ACC112 (cell line): Measurements from ENCODE around the gene ABCC8.

Experiments
- H2AFZ ChIP-seq: fragments of 200-600 bp; sonication (generic); one replicate; pipeline ENCODE4 v1.6.0; 2017; ENCODE audit warnings: antibody characterized with exemption, low read length; ENCODE audit not compliant: unreplicated experiment
- H3K27ac ChIP-seq: fragments of 200-600 bp; sonication (generic); 2 replicates; pipeline ENCODE4 v1.5.1; 2014; ENCODE audit warnings: low read depth, mild to moderate bottlenecking, antibody characterized with exemption, low read length, moderate library complexity
- H3K27me3 ChIP-seq: fragments of 200-600 bp; sonication (generic); 2 replicates; pipeline ENCODE4 v1.6.1; 2014; ENCODE audit warnings: mild to moderate bottlenecking, antibody characterized with exemption, low read length, moderate library complexity, mixed read lengths; ENCODE audit not compliant: insufficient read depth
- H3K36me3 ChIP-seq: fragments of 200-600 bp; sonication (generic); 2 replicates; pipeline ENCODE4 v1.6.1; 2016; ENCODE audit warnings: mild to moderate bottlenecking, antibody characterized with exemption, low read length, moderate library complexity, mixed read lengths; ENCODE audit not compliant: insufficient read depth
- H3K4me1 ChIP-seq: fragments of 200-600 bp; sonication (generic); one replicate; pipeline ENCODE4 v1.6.1; 2016; ENCODE audit warnings: low read length, mixed read lengths; ENCODE audit not compliant: insufficient read depth, unreplicated experiment, control insufficient read depth
- H3K4me3 ChIP-seq: fragments of 200-600 bp; sonication (generic); 2 replicates; pipeline ENCODE4 v1.5.1; 2014; ENCODE audit warnings: mild to moderate bottlenecking, low read depth, low read length
- H3K79me2 ChIP-seq: fragments of 200-600 bp; sonication (generic); one replicate; pipeline ENCODE4 v1.6.0; 2016; ENCODE audit warnings: low read length; ENCODE audit not compliant: control insufficient read depth, unreplicated experiment, insufficient read depth

ABCC8 gene

GRCh38 chr11:17488563-17488962 lies 11.9 kb upstream of the ABCC8 start:
- Histone ChIP-seq H3K4me3 (no peak overlapping the region), H3K27ac (no peak overlapping the region), H3K4me1 (no peaks in the 10 kb centered on the region), H3K79me2 (no peaks in the 10 kb centered on the region), H3K27me3 (peaks cover 86% of the 10 kb centered on the region), H3K36me3 (no peaks in the 10 kb centered on the region), H2AFZ (no peak overlapping the region)

DNA sequence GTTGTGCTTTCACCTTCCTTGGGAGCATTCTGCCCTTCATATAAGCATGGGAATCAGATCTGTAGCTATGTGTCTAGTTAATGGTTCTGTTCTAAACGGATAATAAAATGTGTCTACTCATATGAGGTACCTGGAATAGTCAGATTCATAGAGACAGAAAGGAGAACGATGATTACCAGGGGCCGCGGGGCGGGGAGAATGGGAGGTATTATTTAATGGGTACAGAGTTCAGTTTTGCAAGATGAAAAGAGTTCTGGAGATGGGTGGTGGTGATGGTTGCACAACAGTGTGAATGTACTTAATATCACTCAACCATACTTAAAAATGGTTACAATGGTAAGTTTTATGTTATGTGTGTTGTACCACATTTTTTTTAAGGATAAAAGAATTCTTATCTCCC lies 10.0 kb upstream of the ABCC8 start:
- no peak overlapping the region for H3K27ac ChIP-seq
- H3K36me3 ChIP-seq, result no peaks in the 10 kb centered on the region
- H3K79me2 ChIP-seq, result no peaks in the 10 kb centered on the region
- no peak overlapping the region for H2AFZ ChIP-seq
- H3K4me3 ChIP-seq, result no peak overlapping the region
- H3K4me1 ChIP-seq, result no peaks in the 10 kb centered on the region
- peaks cover 67% of the 10 kb centered on the region for H3K27me3 ChIP-seq

GRCh38 chr11:17483505-17483904 lies 6.9 kb upstream of the ABCC8 start:
- H3K36me3 ChIP-seq, result no peaks in the 10 kb centered on the region
- H3K4me3 ChIP-seq, result no peak overlapping the region
- no peaks in the 10 kb centered on the region for H3K79me2 ChIP-seq
- H3K27me3 ChIP-seq, result peaks cover 64% of the 10 kb centered on the region
- no peak overlapping the region for H2AFZ ChIP-seq
- H3K27ac ChIP-seq, result no peak overlapping the region
- no peaks in the 10 kb centered on the region for H3K4me1 ChIP-seq

GRCh38 chr11:17481905-17482304 lies 5.3 kb upstream of the ABCC8 start:
- no peak overlapping the region for H3K27ac ChIP-seq

GRCh38 chr11:17479284-17480214 lies 2.9 kb upstream of the ABCC8 start:
- Histone ChIP-seq H3K79me2 (no peaks in the 10 kb centered on the region), H2AFZ (no peak overlapping the region), H3K4me3 (peak overlapping the region; percentile 48; the same call in 1 of the 2 replicates), H3K36me3 (no peaks in the 10 kb centered on the region), H3K4me1 (no peaks in the 10 kb centered on the region), H3K27me3 (peaks cover 70% of the 10 kb centered on the region), H3K27ac (no peak overlapping the region)

More at GRCh38 chr11:17481905-17482304, 5.3 kb upstream of the ABCC8 start:
- Histone ChIP-seq H3K27me3 (peaks cover 67% of the 10 kb centered on the region), H3K4me3 (no peak overlapping the region), H3K79me2 (no peaks in the 10 kb centered on the region), H2AFZ (no peak overlapping the region), H3K4me1 (no peaks in the 10 kb centered on the region), H3K36me3 (no peaks in the 10 kb centered on the region)

GRCh38 chr11:17478070-17478469 lies 1.4 kb upstream of the ABCC8 start:
- Histone ChIP-seq H3K4me1 (no peaks in the 10 kb centered on the region), H3K4me3 (no peak overlapping the region), H3K36me3 (no peaks in the 10 kb centered on the region), H3K27me3 (peaks cover 81% of the 10 kb centered on the region), H3K79me2 (no peaks in the 10 kb centered on the region), H2AFZ (no peak overlapping the region), H3K27ac (no peak overlapping the region)

DNA sequence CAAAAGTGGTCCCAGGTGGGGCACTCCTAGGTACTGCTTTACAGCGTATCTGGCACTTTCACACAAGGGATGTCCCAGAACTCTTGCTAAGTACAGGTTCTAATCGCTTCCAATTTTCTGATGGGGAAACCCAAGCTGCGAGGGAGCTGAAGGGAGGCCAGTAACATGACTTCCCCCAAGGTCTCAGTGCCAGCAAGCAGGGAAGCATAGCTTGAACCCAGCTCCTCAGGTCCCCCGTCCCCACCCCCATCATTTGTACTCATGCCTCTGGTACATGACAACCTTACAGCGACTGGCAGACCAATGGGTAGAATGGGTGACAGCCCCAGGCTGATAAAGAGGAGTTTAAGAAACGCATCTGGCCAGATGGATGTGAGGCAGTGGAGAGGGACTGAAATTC lies 716 bp upstream of the ABCC8 start:
- H3K27ac ChIP-seq, result no peak overlapping the region
- no peak overlapping the region for H3K4me3 ChIP-seq
- no peaks in the 10 kb centered on the region for H3K36me3 ChIP-seq
- H3K4me1 ChIP-seq, result no peaks in the 10 kb centered on the region
- no peaks in the 10 kb centered on the region for H3K79me2 ChIP-seq
- peaks cover 88% of the 10 kb centered on the region for H3K27me3 ChIP-seq
- no peak overlapping the region for H2AFZ ChIP-seq

DNA sequence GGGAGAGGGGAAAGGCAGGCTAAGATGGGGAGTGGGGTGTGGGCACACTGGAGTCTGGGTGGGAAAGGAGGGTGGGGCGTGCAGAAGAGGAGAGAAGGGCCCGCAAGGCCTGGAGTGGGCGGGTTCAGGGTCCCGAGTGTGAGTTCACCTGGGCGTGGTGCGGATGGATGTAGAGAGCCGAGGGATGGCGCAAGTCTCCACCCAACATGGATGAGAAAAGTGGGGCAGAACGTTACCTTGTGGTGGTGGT lies 364 bp upstream of the ABCC8 start:
- H3K4me1 ChIP-seq, result no peaks in the 10 kb centered on the region
- H3K4me3 ChIP-seq, result no peak overlapping the region
- no peaks in the 10 kb centered on the region for H3K36me3 ChIP-seq
- H3K27ac ChIP-seq, result no peak overlapping the region
- peaks cover 91% of the 10 kb centered on the region for H3K27me3 ChIP-seq
- no peaks in the 10 kb centered on the region for H3K79me2 ChIP-seq
- H2AFZ ChIP-seq, result no peak overlapping the region

DNA sequence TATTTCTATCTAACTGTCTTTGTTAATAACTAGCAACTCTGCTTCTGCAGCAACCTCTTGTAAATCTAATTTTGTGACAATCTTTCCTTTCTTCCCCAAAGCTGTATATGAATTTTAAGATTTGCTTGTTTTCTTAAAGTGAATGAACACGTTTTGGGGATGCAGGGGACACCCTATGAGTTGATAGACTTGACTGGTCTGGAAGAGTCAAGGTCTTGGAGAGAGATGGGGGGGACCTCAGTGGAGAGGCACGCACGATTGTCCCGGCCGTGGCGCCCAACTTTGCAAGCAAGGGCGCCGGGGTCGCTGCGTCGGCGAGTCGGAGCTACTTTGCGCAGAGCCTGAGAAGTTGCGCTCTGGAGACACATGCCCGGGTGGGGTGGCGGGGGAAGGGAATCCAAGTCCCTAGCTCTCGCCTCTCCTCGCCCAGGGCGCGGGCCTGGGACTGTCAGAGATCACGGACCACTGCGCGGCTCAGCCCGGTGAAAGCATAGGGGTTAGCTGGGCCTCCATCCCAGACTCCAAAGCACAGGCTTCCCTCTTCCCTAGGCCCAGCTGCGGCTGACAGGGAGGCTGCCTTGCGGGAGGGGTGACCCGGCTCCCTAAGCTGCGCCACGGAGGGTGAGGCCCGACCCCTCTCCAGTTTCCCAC lies 854 bp downstream of the ABCC8 start:
- Histone ChIP-seq H3K4me1 (no peaks in the 10 kb centered on the region), H3K79me2 (no peaks in the 10 kb centered on the region), H3K27ac (no peak overlapping the region), H3K36me3 (no peaks in the 10 kb centered on the region), H3K27me3 (peaks cover 96% of the 10 kb centered on the region), H2AFZ (no peak overlapping the region), H3K4me3 (peak overlapping the region; percentile 60)

DNA sequence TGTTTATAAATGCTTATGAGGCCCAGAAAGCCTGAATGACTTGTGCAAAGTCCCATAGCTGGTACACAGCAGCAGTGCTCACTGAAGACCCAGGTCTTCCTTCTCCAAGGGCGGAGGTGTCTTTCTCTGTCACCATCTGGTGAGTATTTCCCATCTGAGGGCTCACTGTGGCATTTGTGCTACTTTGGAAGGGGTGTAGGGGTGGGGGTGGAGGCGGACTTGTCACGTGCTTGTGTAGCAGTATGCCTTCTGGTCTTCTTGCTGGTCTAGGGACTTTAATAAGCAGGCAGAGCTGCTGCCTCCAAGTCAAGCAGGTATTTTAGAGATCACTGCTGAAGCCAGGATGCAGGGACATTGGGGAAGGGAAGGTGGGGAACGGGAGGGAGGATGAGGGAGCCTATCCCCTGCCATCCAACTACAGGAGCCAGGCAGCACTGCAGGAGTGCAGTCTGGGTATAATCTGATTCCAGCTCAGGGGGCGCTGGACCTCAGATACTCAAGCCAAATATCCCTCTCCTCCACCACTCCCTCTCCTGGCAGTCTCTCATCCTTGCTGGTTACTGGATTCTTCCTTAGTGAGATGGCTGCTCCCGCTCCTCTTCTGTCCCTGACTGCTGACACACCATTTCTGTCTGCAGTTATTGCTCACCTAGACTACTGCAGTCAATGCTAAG lies 3.4 kb downstream of the ABCC8 start:
- Histone ChIP-seq H3K36me3 (no peaks in the 10 kb centered on the region), H3K4me3 (no peak overlapping the region), H3K27ac (no peak overlapping the region), H2AFZ (no peak overlapping the region), H3K79me2 (no peaks in the 10 kb centered on the region), H3K4me1 (no peaks in the 10 kb centered on the region), H3K27me3 (peaks cover 90% of the 10 kb centered on the region)
